Measurements from ENCODE around the gene IRF5. TPM values are rescaled to one million over a fixed set of nuclear protein-coding genes. Genes with fewer than 3 reads are reported as not detected.

The IRF5 gene
- total RNA-seq, 1 experiment from 2014 or later, result 0.66 TPM

DNA sequence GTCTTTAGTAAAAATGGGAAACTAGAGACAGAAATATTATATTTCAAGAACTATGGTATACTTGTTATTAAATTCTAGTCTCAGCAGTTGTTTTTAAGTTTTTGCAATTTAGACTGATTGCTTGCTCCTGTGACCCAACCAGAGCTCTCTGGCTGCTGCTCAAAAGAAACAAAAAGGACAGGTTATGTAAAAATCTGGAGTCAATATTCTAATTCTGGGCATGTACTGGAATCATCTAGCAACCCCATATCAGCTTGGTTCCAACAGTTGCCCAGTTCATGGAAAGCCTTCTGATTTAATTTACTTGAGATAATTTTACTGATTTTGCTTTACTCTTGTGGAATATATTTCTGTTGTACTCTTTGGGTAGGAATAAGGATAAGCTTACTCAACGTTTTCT, 37.5 kb upstream of the IRF5 start (continued):
- TF ChIP-seq, protein P1, sequence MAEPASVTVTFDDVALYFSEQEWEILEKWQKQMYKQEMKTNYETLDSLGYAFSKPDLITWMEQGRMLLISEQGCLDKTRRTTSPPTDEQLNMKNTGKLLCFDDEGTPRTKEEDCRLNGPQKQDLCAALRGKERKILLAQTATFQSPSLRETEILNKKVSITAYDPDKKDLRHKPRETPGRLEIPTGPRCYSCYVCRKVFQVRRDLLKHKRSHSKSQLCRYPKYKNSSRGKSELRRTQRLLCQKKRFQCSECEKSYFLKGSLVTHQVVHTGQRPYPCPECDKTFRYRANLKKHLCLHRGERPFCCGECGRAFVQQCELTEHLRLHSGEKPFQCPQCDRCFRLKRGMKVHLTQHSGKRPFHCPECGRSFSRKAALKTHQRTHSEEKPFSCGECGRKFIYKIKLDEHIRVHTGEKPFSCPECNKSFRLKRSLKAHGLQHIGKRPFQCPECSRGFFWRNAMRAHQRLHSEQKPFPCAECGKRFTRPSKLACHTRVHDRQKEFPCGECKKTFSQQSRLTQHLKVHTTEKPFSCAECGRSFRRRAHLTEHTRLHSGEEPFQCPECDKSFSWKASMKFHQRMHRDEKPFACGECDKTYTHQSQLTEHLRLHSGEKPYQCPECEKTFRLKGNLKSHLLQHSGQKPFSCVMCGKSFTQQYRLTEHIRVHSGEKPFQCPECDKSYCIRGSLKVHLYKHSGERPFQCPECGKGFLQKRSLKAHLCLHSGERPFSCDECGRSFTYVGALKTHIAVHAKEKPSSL (CRISPR knock-in tag; conservative IDR thresholded peaks at IDR 0.05), result no peak
- TF ChIP-seq, protein P2, sequence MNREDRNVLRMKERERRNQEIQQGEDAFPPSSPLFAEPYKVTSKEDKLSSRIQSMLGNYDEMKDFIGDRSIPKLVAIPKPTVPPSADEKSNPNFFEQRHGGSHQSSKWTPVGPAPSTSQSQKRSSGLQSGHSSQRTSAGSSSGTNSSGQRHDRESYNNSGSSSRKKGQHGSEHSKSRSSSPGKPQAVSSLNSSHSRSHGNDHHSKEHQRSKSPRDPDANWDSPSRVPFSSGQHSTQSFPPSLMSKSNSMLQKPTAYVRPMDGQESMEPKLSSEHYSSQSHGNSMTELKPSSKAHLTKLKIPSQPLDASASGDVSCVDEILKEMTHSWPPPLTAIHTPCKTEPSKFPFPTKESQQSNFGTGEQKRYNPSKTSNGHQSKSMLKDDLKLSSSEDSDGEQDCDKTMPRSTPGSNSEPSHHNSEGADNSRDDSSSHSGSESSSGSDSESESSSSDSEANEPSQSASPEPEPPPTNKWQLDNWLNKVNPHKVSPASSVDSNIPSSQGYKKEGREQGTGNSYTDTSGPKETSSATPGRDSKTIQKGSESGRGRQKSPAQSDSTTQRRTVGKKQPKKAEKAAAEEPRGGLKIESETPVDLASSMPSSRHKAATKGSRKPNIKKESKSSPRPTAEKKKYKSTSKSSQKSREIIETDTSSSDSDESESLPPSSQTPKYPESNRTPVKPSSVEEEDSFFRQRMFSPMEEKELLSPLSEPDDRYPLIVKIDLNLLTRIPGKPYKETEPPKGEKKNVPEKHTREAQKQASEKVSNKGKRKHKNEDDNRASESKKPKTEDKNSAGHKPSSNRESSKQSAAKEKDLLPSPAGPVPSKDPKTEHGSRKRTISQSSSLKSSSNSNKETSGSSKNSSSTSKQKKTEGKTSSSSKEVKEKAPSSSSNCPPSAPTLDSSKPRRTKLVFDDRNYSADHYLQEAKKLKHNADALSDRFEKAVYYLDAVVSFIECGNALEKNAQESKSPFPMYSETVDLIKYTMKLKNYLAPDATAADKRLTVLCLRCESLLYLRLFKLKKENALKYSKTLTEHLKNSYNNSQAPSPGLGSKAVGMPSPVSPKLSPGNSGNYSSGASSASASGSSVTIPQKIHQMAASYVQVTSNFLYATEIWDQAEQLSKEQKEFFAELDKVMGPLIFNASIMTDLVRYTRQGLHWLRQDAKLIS (CRISPR knock-in tag; IDR thresholded peaks at IDR 0.05; ENCODE audit: borderline replicate concordance), result no peak
- TF ChIP-seq, protein P3, sequence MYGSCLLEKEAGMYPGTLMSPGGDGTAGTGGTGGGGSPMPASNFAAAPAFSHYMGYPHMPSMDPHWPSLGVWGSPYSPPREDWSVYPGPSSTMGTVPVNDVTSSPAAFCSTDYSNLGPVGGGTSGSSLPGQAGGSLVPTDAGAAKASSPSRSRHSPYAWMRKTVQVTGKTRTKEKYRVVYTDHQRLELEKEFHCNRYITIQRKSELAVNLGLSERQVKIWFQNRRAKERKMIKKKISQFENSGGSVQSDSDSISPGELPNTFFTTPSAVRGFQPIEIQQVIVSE (CRISPR knock-in tag; IDR thresholded peaks at IDR 0.05; ENCODE audit: borderline replicate concordance), result no peak
- TF ChIP-seq FOXJ3 (CRISPR knock-in tag; IDR thresholded peaks at IDR 0.05; ENCODE audit: borderline replicate concordance), result no peak
- no peak for TF ChIP-seq HMGA2 (CRISPR knock-in tag; IDR thresholded peaks at IDR 0.05)
- no peak for TF ChIP-seq PRRX2 (CRISPR knock-in tag; IDR thresholded peaks at IDR 0.05)
- TF ChIP-seq, protein P4, sequence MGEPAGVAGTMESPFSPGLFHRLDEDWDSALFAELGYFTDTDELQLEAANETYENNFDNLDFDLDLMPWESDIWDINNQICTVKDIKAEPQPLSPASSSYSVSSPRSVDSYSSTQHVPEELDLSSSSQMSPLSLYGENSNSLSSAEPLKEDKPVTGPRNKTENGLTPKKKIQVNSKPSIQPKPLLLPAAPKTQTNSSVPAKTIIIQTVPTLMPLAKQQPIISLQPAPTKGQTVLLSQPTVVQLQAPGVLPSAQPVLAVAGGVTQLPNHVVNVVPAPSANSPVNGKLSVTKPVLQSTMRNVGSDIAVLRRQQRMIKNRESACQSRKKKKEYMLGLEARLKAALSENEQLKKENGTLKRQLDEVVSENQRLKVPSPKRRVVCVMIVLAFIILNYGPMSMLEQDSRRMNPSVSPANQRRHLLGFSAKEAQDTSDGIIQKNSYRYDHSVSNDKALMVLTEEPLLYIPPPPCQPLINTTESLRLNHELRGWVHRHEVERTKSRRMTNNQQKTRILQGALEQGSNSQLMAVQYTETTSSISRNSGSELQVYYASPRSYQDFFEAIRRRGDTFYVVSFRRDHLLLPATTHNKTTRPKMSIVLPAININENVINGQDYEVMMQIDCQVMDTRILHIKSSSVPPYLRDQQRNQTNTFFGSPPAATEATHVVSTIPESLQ (CRISPR knock-in tag; IDR thresholded peaks at IDR 0.05), result no peak
- TF ChIP-seq, protein P5, sequence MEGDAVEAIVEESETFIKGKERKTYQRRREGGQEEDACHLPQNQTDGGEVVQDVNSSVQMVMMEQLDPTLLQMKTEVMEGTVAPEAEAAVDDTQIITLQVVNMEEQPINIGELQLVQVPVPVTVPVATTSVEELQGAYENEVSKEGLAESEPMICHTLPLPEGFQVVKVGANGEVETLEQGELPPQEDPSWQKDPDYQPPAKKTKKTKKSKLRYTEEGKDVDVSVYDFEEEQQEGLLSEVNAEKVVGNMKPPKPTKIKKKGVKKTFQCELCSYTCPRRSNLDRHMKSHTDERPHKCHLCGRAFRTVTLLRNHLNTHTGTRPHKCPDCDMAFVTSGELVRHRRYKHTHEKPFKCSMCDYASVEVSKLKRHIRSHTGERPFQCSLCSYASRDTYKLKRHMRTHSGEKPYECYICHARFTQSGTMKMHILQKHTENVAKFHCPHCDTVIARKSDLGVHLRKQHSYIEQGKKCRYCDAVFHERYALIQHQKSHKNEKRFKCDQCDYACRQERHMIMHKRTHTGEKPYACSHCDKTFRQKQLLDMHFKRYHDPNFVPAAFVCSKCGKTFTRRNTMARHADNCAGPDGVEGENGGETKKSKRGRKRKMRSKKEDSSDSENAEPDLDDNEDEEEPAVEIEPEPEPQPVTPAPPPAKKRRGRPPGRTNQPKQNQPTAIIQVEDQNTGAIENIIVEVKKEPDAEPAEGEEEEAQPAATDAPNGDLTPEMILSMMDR (IDR thresholded peaks at IDR 0.05), result no peak
- TF ChIP-seq, protein P6, sequence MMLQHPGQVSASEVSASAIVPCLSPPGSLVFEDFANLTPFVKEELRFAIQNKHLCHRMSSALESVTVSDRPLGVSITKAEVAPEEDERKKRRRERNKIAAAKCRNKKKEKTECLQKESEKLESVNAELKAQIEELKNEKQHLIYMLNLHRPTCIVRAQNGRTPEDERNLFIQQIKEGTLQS (CRISPR knock-in tag; conservative IDR thresholded peaks at IDR 0.05), result no peak
- no peak for TF ChIP-seq TEAD1 (CRISPR knock-in tag; IDR thresholded peaks at IDR 0.05)
- TF ChIP-seq, protein P7, sequence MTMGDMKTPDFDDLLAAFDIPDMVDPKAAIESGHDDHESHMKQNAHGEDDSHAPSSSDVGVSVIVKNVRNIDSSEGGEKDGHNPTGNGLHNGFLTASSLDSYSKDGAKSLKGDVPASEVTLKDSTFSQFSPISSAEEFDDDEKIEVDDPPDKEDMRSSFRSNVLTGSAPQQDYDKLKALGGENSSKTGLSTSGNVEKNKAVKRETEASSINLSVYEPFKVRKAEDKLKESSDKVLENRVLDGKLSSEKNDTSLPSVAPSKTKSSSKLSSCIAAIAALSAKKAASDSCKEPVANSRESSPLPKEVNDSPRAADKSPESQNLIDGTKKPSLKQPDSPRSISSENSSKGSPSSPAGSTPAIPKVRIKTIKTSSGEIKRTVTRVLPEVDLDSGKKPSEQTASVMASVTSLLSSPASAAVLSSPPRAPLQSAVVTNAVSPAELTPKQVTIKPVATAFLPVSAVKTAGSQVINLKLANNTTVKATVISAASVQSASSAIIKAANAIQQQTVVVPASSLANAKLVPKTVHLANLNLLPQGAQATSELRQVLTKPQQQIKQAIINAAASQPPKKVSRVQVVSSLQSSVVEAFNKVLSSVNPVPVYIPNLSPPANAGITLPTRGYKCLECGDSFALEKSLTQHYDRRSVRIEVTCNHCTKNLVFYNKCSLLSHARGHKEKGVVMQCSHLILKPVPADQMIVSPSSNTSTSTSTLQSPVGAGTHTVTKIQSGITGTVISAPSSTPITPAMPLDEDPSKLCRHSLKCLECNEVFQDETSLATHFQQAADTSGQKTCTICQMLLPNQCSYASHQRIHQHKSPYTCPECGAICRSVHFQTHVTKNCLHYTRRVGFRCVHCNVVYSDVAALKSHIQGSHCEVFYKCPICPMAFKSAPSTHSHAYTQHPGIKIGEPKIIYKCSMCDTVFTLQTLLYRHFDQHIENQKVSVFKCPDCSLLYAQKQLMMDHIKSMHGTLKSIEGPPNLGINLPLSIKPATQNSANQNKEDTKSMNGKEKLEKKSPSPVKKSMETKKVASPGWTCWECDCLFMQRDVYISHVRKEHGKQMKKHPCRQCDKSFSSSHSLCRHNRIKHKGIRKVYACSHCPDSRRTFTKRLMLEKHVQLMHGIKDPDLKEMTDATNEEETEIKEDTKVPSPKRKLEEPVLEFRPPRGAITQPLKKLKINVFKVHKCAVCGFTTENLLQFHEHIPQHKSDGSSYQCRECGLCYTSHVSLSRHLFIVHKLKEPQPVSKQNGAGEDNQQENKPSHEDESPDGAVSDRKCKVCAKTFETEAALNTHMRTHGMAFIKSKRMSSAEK (CRISPR knock-in tag; IDR thresholded peaks at IDR 0.05; ENCODE audit: borderline replicate concordance), result no peak
- no peak for TF ChIP-seq TP53 (CRISPR knock-in tag; IDR thresholded peaks at IDR 0.05)
